HG02973 (cell line): ENCODE data around the gene GRB2.
"Not testable (repeated sequence)": the region's sequence is repeated elsewhere in the genome, so short reads cannot be mapped to it uniquely, and the experiment has no call there.

ENCODE experiments used
- ATAC-seq: cut with Tn5 transposase; IDR thresholded peaks from one replicate; pipeline ENCODE4 v1.9.1; 2021; ENCODE audit warnings: moderate library complexity; ENCODE audit not compliant: unreplicated experiment

The GRB2 gene

GRCh38 chr17:75388476-75389030 is 16.9 kb downstream of the GRB2 start:
- no peak for ATAC-seq

GRCh38 chr17:75387771-75388170 is 17.7 kb downstream of the GRB2 start:
- no peak for ATAC-seq

DNA sequence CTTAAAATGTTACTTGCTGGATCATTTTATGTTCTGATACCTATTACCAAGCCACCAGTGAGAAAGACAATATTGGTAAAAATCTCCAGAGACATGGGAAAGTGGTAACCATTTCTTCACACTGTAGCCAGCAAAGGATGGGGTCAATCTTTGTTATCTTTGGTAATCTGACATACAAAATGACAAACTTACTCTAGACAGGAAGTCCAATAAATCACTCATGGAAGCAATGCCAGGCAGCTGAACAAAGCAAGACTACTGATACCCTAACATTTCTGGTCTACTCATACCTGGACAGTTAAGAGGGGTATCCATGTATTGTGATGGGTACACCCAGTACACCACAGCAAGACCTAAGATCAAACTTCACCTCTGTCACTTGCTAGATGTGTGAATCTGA is 19.0 kb downstream of the GRB2 start:
- no peak for ATAC-seq

DNA sequence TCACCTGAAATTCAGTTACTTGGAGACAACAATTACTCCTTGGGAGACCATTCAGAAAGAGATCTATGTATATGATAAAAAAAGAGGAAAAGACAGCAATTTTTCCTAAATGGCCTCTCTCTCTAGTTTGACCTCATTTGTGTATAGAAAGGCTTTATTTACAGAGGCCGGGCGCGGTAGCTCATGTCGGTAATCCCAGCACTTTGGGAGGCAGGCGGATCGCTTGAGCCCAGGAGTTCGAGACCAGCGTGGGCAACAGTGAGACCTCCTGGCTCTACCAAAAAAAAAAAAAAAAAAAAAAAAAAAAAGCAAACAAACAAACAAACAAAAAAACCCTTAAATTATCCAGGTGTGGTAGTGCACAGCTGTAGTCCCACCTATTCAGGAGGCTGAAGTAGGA is 20.7 kb downstream of the GRB2 start:
- ATAC-seq: no peak

GRCh38 chr17:75383842-75384195 is 21.7 kb downstream of the GRB2 start:
- ATAC-seq: no peak

DNA sequence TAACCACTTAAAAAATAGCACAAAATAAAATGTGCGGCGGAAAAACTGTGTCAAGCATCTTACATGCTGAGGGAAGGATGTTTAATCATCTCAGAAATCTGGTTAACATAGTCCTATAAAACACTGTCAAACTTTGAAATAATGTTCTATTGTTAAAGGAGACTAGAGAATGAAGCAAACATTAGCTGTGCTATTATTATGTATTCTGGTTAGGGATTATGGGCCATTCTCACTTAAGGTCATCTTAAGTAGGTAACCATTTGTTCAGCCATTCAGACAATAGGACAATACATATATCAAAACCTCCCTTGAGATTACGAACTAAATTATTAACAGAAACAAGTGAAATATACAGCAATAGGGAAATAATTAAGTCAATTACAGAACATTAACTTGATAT is 24.7 kb downstream of the GRB2 start:
- no peak for ATAC-seq

GRCh38 chr17:75380315-75380714 is 25.2 kb downstream of the GRB2 start:
- ATAC-seq: no peak

DNA sequence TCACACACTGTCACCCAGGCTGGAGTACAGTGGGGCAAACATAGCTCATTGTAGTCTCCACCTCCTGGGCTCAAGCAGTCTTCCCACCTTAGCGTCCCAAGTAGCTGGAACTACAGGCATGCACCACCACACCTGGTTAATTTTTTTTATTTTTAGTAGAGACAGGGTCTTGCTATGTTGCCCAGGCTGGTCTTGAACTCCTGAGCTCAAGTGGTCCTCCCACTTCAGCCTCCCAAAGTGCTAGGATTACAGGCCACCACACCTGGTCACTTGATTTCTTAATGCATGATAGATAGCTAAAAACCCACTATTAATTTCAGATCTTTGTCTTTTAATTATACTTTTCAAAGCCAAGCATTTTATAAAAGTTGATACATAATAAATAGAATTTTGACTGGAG is 26.1 kb downstream of the GRB2 start:
- ATAC-seq: not testable (repeated sequence)

DNA sequence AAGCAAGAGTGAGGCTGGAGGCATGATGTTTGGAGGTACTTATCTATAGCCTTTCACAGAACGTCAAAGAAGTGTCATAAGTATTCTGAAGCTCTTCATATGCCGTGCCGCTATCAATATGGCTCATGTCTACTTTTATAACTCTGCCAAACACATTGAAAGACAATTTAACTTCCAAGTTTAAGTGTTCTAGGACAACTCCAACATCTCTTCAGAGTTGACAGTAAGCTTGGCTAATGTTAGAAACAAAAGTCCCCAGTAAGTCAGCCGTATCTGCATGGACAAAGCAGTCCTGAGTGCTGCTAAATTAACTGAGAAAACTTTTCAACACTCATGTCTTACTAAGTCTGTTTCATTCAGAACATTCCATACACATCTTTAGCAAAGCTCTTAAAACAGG is 32.2 kb downstream of the GRB2 start:
- ATAC-seq: no peak

GRCh38 chr17:75371981-75372380 is 33.5 kb downstream of the GRB2 start:
- ATAC-seq: no peak

DNA sequence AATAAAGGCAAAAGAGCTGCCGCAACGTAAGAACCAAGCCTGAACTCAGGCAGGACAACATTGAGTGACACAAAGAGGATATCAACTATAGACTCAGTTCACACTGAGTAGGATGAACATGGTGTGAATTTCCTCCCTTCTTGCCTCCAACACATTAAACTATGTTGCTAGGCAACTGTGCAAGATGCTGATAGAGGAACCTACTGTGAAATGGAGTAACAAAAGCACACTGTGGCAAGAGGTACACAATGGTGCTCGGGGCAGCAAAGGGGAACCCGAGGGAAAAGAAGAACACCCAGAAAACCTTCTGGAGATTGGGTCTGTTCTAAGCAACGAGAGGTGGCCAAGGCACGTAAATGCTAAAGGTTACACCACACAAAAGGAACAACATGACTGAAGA is 34.1 kb downstream of the GRB2 start:
- no peak for ATAC-seq

GRCh38 chr17:75370286-75370915 is 35.1 kb downstream of the GRB2 start:
- no peak for ATAC-seq

GRCh38 chr17:75367838-75368789 is 37.4 kb downstream of the GRB2 start:
- ATAC-seq: not testable (repeated sequence)

- ATAC-seq: no peak
Measured at GRCh38 chr17:75367312-75367711, 38.2 kb downstream of the GRB2 start.

- no peak for ATAC-seq
Measured at GRCh38 chr17:75366432-75366831, 39.0 kb downstream of the GRB2 start.

- no peak for ATAC-seq
Measured at GRCh38 chr17:75365931-75366275, 39.6 kb downstream of the GRB2 start.

- ATAC-seq: no peak
Measured at GRCh38 chr17:75365009-75365930, 40.2 kb downstream of the GRB2 start.

DNA sequence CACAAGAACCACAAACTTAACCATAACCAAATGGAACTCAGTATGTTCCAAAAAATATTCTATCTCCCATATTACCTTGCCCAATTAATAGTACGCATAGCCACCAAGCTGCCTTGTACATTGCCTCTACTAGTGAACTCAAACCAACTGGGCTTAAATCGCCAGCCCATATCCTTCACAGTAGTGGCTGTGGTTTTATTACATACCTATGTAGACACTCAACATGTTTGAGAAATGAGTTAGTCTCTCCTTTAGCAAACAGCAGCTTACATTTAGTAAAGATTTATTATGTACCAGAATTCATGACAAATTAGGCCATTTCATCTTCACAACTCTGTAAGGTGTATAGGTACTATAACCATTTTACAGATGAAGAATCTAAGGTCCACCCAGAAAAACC is 41.4 kb downstream of the GRB2 start:
- no peak for ATAC-seq

GRCh38 chr17:75361996-75362395 is 43.5 kb downstream of the GRB2 start:
- no peak for ATAC-seq

DNA sequence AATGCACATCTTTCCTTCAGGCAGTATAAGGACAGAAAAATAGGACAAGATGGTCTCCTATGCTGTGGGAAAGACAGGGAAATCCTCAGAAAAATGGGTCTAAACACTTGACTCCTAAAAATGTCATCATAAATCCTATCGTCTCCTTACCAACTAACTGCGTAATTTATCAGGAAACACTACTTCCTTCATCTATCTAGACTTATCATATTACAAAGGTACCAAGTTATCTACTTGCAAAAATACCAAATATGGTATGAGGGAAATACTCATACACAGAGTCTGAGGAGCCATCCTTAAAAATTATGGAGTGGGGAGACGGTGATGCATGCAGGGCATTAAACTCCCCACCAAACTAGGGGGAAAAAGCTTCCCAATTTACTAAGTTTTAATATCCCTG is 44.1 kb downstream of the GRB2 start:
- ATAC-seq: no peak

DNA sequence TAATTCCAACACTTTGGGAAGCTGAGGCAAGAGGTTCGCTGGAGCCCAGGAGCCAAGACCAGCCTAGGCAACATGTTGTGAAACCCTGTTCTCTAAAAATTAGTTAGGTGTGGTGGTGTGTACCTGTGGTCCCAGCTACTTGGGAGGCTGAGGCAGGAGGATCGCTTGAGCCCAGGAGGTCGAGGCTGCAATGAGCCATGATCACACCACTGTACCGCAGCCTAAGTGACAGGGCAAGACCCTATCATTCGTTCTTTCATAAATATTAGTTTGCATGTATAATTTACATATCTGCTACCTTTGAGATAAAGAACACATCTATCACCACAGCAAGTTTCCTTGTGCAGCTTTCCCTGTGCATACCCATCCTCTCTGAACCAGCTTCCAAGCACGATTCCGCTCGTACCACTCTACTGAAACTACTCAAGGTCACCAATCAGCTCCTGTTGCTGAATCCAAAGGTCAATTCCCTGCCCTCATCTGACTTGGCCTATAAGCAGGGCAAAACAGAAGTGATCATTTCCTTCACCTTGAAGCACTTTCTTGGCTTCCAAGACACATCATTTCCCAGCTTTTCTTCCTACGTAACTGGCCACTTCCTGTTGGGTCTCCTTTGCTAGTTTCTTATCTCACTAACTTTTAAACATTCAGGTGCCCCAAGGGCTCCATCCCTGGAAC is 49.1 kb downstream of the GRB2 start:
- ATAC-seq: no peak
